ENCODE data around the gene ATAD2B. TPM values are rescaled to one million over a fixed set of nuclear protein-coding genes. Genes with fewer than 3 reads are reported as not detected.

ATAD2B gene
- total and polyA plus RNA-seq, 2 of the 8 experiments (the other 6 are each of a cell fraction or from before 2014, with no cell fraction given): 3.4 to 16.1 TPM

DNA sequence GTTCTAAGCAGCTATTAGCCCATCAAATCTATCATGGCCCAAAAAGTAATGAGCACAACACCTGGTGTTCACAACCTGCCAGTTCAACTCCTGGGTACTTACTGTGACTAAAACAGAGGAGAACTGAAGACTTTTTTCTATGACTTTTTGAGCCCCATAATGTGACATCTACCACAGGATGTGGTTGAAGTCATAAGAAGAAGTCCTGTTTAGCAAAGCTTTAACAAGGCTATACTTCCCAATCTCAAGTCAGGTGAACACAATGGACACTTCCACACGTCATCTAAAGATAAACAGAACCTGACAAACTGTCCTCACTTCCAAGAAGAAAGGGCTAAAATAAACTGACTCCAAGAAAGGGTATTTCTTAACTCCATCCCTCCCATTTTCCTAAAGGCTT lies 138.8 kb downstream of the ATAD2B start:
- ChIA-PET POLR2A (ENCODE audit: partially characterized antibody) (no interaction called here), CTCF (ENCODE audit: partially characterized antibody) (interaction anchor here (1.4 kb wide), 1 partner anchor 11 kb away, joined by 4 read pairs; no protein-coding TSS in a partner anchor)
- no peak overlapping the region for H3K4ac ChIP-seq (replicated peaks; ENCODE audit: insufficient read length, low read depth, low read length)
- no peaks in the 10 kb centered on the region for H3K79me1 ChIP-seq (ENCODE audit: low read depth, low read length)
- no peaks in the 10 kb centered on the region for H3K9me3 ChIP-seq (ENCODE audit: insufficient read depth in 2 of 2, low read depth in 1 of 2, low read length in 1 of 2)
- H4K20me1 ChIP-seq (replicated peaks in 1 of 2; ENCODE audit: control insufficient read depth in 1 of 2, insufficient read depth in 2 of 2, low read length in 2 of 2): no peaks in the 10 kb centered on the region
- H2BK20ac ChIP-seq (ENCODE audit: low read length): no peak overlapping the region
- no peak overlapping the region for H4K91ac ChIP-seq (replicated peaks; ENCODE audit: insufficient read length, low read length)
- no peak overlapping the region for H3K4me2 ChIP-seq (ENCODE audit: insufficient read depth in 1 of 2, low read depth in 2 of 2, low read length in 2 of 2)
- H2BK5ac ChIP-seq (ENCODE audit: low read depth, low read length): no peak overlapping the region
- H3K27ac ChIP-seq (ENCODE audit: low read depth, low read length): no peak overlapping the region
- H2AFZ ChIP-seq (ENCODE audit: low read length): no peak overlapping the region
- no peaks in the 10 kb centered on the region for H3K4me1 ChIP-seq (replicated peaks in 1 of 4; ENCODE audit: control insufficient read depth in 3 of 4, insufficient read depth in 4 of 4, low read length in 3 of 4)
- no peaks in the 10 kb centered on the region for H3K79me2 ChIP-seq (ENCODE audit: control insufficient read depth in 1 of 2, insufficient read depth in 2 of 2, low read length in 2 of 2)
- H2AK5ac ChIP-seq (ENCODE audit: low read depth, low read length): no peak overlapping the region
- no peaks in the 10 kb centered on the region for H3K27me3 ChIP-seq (replicated peaks in 1 of 4; ENCODE audit: control insufficient read depth in 3 of 4, extremely low read depth in 1 of 4, insufficient read depth in 3 of 4, low read length in 3 of 4)
- H3K9ac ChIP-seq (replicated peaks in 1 of 4; ENCODE audit: extremely low read depth in 1 of 4, low read depth in 3 of 4, low read length in 3 of 4): no peak overlapping the region
- no peak overlapping the region for H3K56ac ChIP-seq (replicated peaks; ENCODE audit: insufficient read length, low read depth, low read length)
- H2BK12ac ChIP-seq (ENCODE audit: low read depth, low read length): no peak overlapping the region
- no peak overlapping the region for H3K14ac ChIP-seq (ENCODE audit: insufficient read length)
- H4K8ac ChIP-seq (ENCODE audit: extremely low read depth, insufficient read depth, low read length): no peak overlapping the region
- H2BK15ac ChIP-seq (ENCODE audit: low read length): no peak overlapping the region
- H3K36me3 ChIP-seq (ENCODE audit: control insufficient read depth in 2 of 4, insufficient read depth in 4 of 4, low read length in 3 of 4): peaks cover 0 to 10% (median 0%) of the 10 kb centered on the region in 4 experiments; a peak in 1 of 8 replicates
- H3K23me2 ChIP-seq (ENCODE audit: low read depth, low read length): no peaks in the 10 kb centered on the region
- no peak overlapping the region for H4K5ac ChIP-seq (ENCODE audit: insufficient read length, low read depth, low read length)
- WGBS, 2 experiments (ENCODE audit: extremely low coverage in 1 of 2, insufficient coverage in 1 of 2, insufficient read length in 1 of 2, insufficient replicate concordance in 2 of 2, low coverage in 1 of 2, low lambda C conversion rate in 2 of 2, missing lambda C conversion rate in 1 of 2): 100% methylated on average over 1 of the region's 1 CpG; no CpG with 5 or more reads in 1 of the 2 experiments
- FAIRE-seq (no peak), DNase-seq (ENCODE audit: low read depth in 1 of 2, low spot score in 2 of 2) (no peak)
- no peak overlapping the region for H3K18ac ChIP-seq (ENCODE audit: extremely low read depth, low read length)
- no peak overlapping the region for H3K4me3 ChIP-seq (ENCODE audit: extremely low read depth in 1 of 4, insufficient read depth in 2 of 4, low read depth in 3 of 4, low read length in 4 of 4)
- no peak overlapping the region for H3K23ac ChIP-seq (ENCODE audit: insufficient read length)
- H2BK120ac ChIP-seq (replicated peaks; ENCODE audit: low read depth, low read length): no peak overlapping the region
- TF ChIP-seq, protein P1, sequence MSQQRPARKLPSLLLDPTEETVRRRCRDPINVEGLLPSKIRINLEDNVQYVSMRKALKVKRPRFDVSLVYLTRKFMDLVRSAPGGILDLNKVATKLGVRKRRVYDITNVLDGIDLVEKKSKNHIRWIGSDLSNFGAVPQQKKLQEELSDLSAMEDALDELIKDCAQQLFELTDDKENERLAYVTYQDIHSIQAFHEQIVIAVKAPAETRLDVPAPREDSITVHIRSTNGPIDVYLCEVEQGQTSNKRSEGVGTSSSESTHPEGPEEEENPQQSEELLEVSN (IDR thresholded peaks at IDR 0.05): no peak
- TF ChIP-seq NANOG (IDR thresholded peaks at IDR 0.05; ENCODE audit: insufficient read depth, low read depth, low read length, poor library complexity, severe bottlenecking) (no peak), KDM5A (IDR thresholded peaks at IDR 0.05; ENCODE audit: low read length) (no peak), SP2 (IDR thresholded peaks at IDR 0.05; ENCODE audit: low read length) (no peak), HDAC6 (IDR thresholded peaks at IDR 0.05; ENCODE audit: low read depth, low read length) (no peak), RXRA (IDR thresholded peaks at IDR 0.05; ENCODE audit: insufficient read depth, low read depth, low read length) (no peak), BCL11A (IDR thresholded peaks at IDR 0.05; ENCODE audit: low read depth in 2 of 2, low read length in 2 of 2) (no peak), EP300 (IDR thresholded peaks at IDR 0.05; ENCODE audit: borderline replicate concordance in 1 of 2, low read depth in 2 of 2, low read length in 2 of 2) (no peak), ASH2L (IDR thresholded peaks at IDR 0.05; ENCODE audit: low read length) (no peak), ZNF274 (IDR thresholded peaks at IDR 0.05; ENCODE audit: borderline replicate concordance, extremely low read depth, low read length) (no peak), RAD21 (IDR thresholded peaks at IDR 0.05 in 1 of 2, conservative IDR thresholded peaks at IDR 0.05 in 1 of 2; ENCODE audit: low read depth in 2 of 2, low read length in 2 of 2) (no peak), SIRT6 (IDR thresholded peaks at IDR 0.05; ENCODE audit: low read length) (no peak)
- TF ChIP-seq, protein P2, sequence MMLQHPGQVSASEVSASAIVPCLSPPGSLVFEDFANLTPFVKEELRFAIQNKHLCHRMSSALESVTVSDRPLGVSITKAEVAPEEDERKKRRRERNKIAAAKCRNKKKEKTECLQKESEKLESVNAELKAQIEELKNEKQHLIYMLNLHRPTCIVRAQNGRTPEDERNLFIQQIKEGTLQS (IDR thresholded peaks at IDR 0.05; ENCODE audit: insufficient read depth, low read depth, low read length): no peak

Data from H1 (cell line).